AG10803 (cell line): ENCODE data around the gene FBXL7.
A peak's percentile ranks its signal among the peaks of the same experiment; 100 is the strongest.

Experiments
- DNase-seq: peaks from one replicate; pipeline ENCODE4 v3.0.0; 2010; ENCODE audit warnings: low read depth
- H3K4me3 ChIP-seq: 2 replicates; pipeline ENCODE4 v1.5.1; 2011; ENCODE audit warnings: mild to moderate bottlenecking, low read length, control low read depth
- CTCF ChIP-seq: conservative IDR thresholded peaks from 2 replicates; pipeline ENCODE4 v1.5.1; 2011; ENCODE audit warnings: mild to moderate bottlenecking, low read length, control low read depth, inconsistent platforms

FBXL7 gene

GRCh38 chr5:15615859-15616258 is 115.9 kb downstream of the FBXL7 start:
- no peak for TF ChIP-seq CTCF
- DNase-seq = peak; percentile 72
- no peak overlapping the region for H3K4me3 ChIP-seq

GRCh38 chr5:15618938-15619337 is 119.0 kb downstream of the FBXL7 start:
- DNase-seq = no peak
- H3K4me3 ChIP-seq = no peak overlapping the region
- TF ChIP-seq CTCF = no peak

GRCh38 chr5:15620501-15620900 is 120.5 kb downstream of the FBXL7 start:
- peak overlapping the region; percentile 39 for H3K4me3 ChIP-seq
- peak; percentile 90 for DNase-seq
- no peak for TF ChIP-seq CTCF

GRCh38 chr5:15621094-15621493 is 121.1 kb downstream of the FBXL7 start:
- no peak for TF ChIP-seq CTCF
- peak; percentile 89 for DNase-seq
- peak overlapping the region; percentile 39 for H3K4me3 ChIP-seq

- H3K4me3 ChIP-seq = no peak overlapping the region
- no peak for DNase-seq
- no peak for TF ChIP-seq CTCF
These were observed 123.8 kb downstream of the FBXL7 start for GRCh38 chr5:15623794-15624193.

GRCh38 chr5:15627109-15627508 is 127.1 kb downstream of the FBXL7 start:
- TF ChIP-seq CTCF = no peak
- no peak overlapping the region for H3K4me3 ChIP-seq
- DNase-seq = no peak

GRCh38 chr5:15627647-15628046 is 127.7 kb downstream of the FBXL7 start:
- no peak overlapping the region for H3K4me3 ChIP-seq
- no peak for DNase-seq
- TF ChIP-seq CTCF = no peak
